SK-N-SH (cell line): Measurements from ENCODE around the gene FAM169A. TPM values are rescaled to one million over a fixed set of nuclear protein-coding genes. Genes with fewer than 3 reads are reported as not detected.
"Not testable (repeated sequence)": the region's sequence is repeated elsewhere in the genome, so short reads cannot be mapped to it uniquely, and the experiment has no call there.

Source experiments
- CTCF ChIA-PET: fragments of 300-600, 350-600 bp; formaldehyde crosslinking; extraction: SDS; loops from one replicate; lab custom pipeline; 2021; lab: Yijun Ruan, JAX
- POLR2A ChIA-PET: fragments of 350-600 bp; sonication (Branson Sonifier 250); formaldehyde crosslinking; extraction: SDS; loops from one replicate; lab custom pipeline; 2020; ENCODE audit warnings: antibody characterized with exemption, inconsistent platforms; lab: Yijun Ruan, JAX
- DNase-seq: peaks from one replicate; pipeline ENCODE4 v3.0.0; 2012
- H2AFZ ChIP-seq: fragments of 200-600 bp; sonication (generic); 2 replicates; pipeline ENCODE4 v1.8.1; 2016; ENCODE audit warnings: antibody characterized with exemption, mild to moderate bottlenecking, low read depth
- H3F3A ChIP-seq: fragments of 200-600 bp; sonication (generic); replicated peaks from 2 replicates; pipeline ENCODE3; 2016; ENCODE audit warnings: antibody characterized with exemption, mild to moderate bottlenecking; ENCODE audit not compliant: insufficient read depth
- H3K27ac ChIP-seq, 2 experiments: fragments of 200-500 bp in 1 of 2; fragments of 200-600 bp in 1 of 2; sonication (Bioruptor generic) in 1 of 2; sonication (generic), shearing (Covaris generic) in 1 of 2; 2 replicates each; pipeline versions ENCODE4 v1.5.1 to v1.6.1; 2014 to 2016; ENCODE audit warnings: low read depth in 2 of 2, inconsistent platforms in 1 of 2, low read length in 1 of 2, mild to moderate bottlenecking in 1 of 2, mixed read lengths in 1 of 2
- H3K27me3 ChIP-seq: fragments of 200-600 bp; sonication (generic), shearing (Covaris generic); 2 replicates; pipeline ENCODE4 v1.6.1; 2016; ENCODE audit warnings: mixed run types; ENCODE audit not compliant: insufficient read depth
- H3K36me3 ChIP-seq, 2 experiments: fragments of 200-500 bp in 1 of 2; fragments of 200-600 bp in 1 of 2; sonication (Bioruptor generic) in 1 of 2; sonication (generic) in 1 of 2; replicated peaks in 1 of 2; 2 replicates each; pipeline versions ENCODE3 to v1.5.1; 2014 to 2016; ENCODE audit warnings: low read length in 1 of 2, mild to moderate bottlenecking in 1 of 2; ENCODE audit not compliant: insufficient read depth in 2 of 2, control insufficient read depth in 1 of 2
- H3K4me1 ChIP-seq, 2 experiments: fragments of 200-500 bp in 1 of 2; fragments of 200-600 bp in 1 of 2; sonication (Bioruptor generic) in 1 of 2; sonication (generic), shearing (Covaris generic) in 1 of 2; 2 replicates each; pipeline versions ENCODE4 v1.5.1 to v1.6.1; 2014 to 2016; ENCODE audit warnings: low read depth in 1 of 2, low read length in 1 of 2, mixed run types in 1 of 2; ENCODE audit not compliant: insufficient read depth in 2 of 2, control insufficient read depth in 1 of 2
- H3K4me2 ChIP-seq: fragments of 200-600 bp; sonication (generic), shearing (Covaris generic); 2 replicates; pipeline ENCODE4 v1.6.1; 2017; ENCODE audit warnings: mixed run types
- H3K4me3 ChIP-seq, 2 experiments: fragments of 200-500 bp in 1 of 2; fragments of 200-600 bp in 1 of 2; sonication (Bioruptor generic) in 1 of 2; sonication (generic), shearing (Covaris generic) in 1 of 2; 2 replicates each; pipeline versions ENCODE4 v1.5.1 to v1.8.1; 2014 to 2016; ENCODE audit warnings: low read depth in 2 of 2, inconsistent platforms in 1 of 2, low read length in 1 of 2, mild to moderate bottlenecking in 1 of 2, mixed read lengths in 1 of 2, moderate library complexity in 1 of 2
- H3K79me2 ChIP-seq: fragments of 200-600 bp; sonication (generic); 2 replicates; pipeline ENCODE4 v1.8.1; 2017; ENCODE audit warnings: mild to moderate bottlenecking; ENCODE audit not compliant: insufficient read depth
- H3K9ac ChIP-seq: fragments of 200-600 bp; sonication (generic); 2 replicates; pipeline ENCODE4 v1.6.1; 2017; ENCODE audit warnings: mixed run types
- H3K9me2 ChIP-seq: fragments of 200-600 bp; sonication (generic); 2 replicates; pipeline ENCODE4 v1.6.1; 2017; ENCODE audit warnings: mixed run types
- H3K9me3 ChIP-seq: fragments of 200-600 bp; sonication (generic); 2 replicates; pipeline ENCODE4 v1.6.1; 2017; ENCODE audit warnings: mixed run types, mild to moderate bottlenecking, moderate library complexity
- H4K20me1 ChIP-seq: fragments of 200-600 bp; sonication (generic); 2 replicates; pipeline ENCODE4 v1.6.1; 2017; ENCODE audit warnings: mild to moderate bottlenecking, mixed run types; ENCODE audit not compliant: insufficient read depth
- EZH2phosphoT487 ChIP-seq: fragments of 200-600 bp; sonication (generic); IDR thresholded peaks from 2 replicates; pipeline ENCODE4 v1.6.1; 2017; ENCODE audit warnings: low read depth, mixed run types, mild to moderate bottlenecking, antibody characterized with exemption, moderate library complexity, borderline replicate concordance
- FOXJ3 ChIP-seq: sonication (generic); formaldehyde crosslinking; IDR thresholded peaks from 2 replicates; pipeline ENCODE4 v1.5.1; 2020; ENCODE audit warnings: mild to moderate bottlenecking, missing genetic modification reagents
- FOXM1 ChIP-seq: IDR thresholded peaks from 2 replicates; pipeline ENCODE4 v1.4.0; 2012; ENCODE audit warnings: low read depth, mild to moderate bottlenecking
- JUND ChIP-seq: IDR thresholded peaks from 2 replicates; pipeline ENCODE4 v1.4.0; 2012
- MXI1 ChIP-seq: IDR thresholded peaks from 2 replicates; pipeline ENCODE4 v1.6.1; 2012; ENCODE audit warnings: mild to moderate bottlenecking, low read depth, low read length, improper control_type of control experiment
- POLR2AphosphoS5 ChIP-seq: IDR thresholded peaks from 2 replicates; pipeline ENCODE4 v1.6.1; 2012; ENCODE audit warnings: low read depth, low read length
- RCOR1 ChIP-seq: fragments of 150-350 bp; IDR thresholded peaks from 2 replicates; pipeline ENCODE4 v1.6.1; 2017; ENCODE audit warnings: antibody characterized with exemption, low read length
- SMC3 ChIP-seq: IDR thresholded peaks from 2 replicates; pipeline ENCODE4 v1.6.1; 2012; ENCODE audit warnings: low read depth, low read length, improper control_type of control experiment
- TCF12 ChIP-seq: IDR thresholded peaks from 2 replicates; pipeline ENCODE4 v1.4.0; 2012
- TEAD4 ChIP-seq: IDR thresholded peaks from 2 replicates; pipeline ENCODE4 v1.4.0; 2012; ENCODE audit warnings: mild to moderate bottlenecking, borderline replicate concordance; ENCODE audit not compliant: insufficient read depth
- WGBS: methylation state at CpG from one replicate; pipeline ENCODE4 v1.1.6; 2017; ENCODE audit warnings: low lambda C conversion rate; 5-methylcytosine and 5-hydroxymethylcytosine counted together
- polyA plus RNA-seq, 3 experiments: library from polyadenylated mRNA; depleted of rRNA; stranded (reverse); fragments of >200 nt; gene quantifications; 2 replicates each; pipeline ENCODE4 v1.2.3, GENCODE V29; 2012
- TF ChIP-seq, protein P1 (sequence below): fragments of 200-600 bp; sonication (generic); IDR thresholded peaks from 2 replicates; pipeline ENCODE4 v1.6.1; 2017; ENCODE audit warnings: antibody characterized with exemption, mild to moderate bottlenecking, moderate library complexity
- TF ChIP-seq, protein P2 (sequence below): fragments of 150-350 bp; IDR thresholded peaks from 2 replicates; pipeline ENCODE4 v1.6.1; 2017; ENCODE audit warnings: antibody characterized with exemption, low read length, low read depth, borderline replicate concordance
- TF ChIP-seq, protein P3 (sequence below): IDR thresholded peaks from 2 replicates; pipeline ENCODE4; 2012

The FAM169A gene
- polyA plus RNA-seq, 1 of the 3 experiments (the other 2 are of a cell fraction) = 2.6 TPM

DNA sequence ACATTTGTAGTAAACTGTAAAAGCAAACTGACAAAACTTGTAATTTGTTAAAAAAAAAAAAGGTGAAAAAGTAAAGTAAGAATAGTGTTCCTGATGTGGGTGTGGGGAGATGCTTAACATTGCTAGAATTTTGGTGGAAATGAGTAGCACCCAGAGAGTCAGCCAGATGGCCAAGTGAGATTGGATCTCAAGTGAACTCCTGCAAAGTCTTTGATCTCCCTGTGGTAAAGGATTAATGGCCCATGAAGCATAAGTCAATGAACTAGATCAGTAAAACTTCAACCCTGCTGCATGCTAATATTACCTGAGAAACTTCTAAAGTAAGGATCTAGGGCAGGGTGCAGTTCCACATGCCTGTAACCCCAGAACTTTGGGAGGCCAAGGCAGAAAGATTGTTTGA is 19.0 kb upstream of the FAM169A start:
- Histone ChIP-seq H3K36me3 (no peaks in the 10 kb centered on the region), H3K4me2 (no peak overlapping the region)
- POLR2A ChIA-PET = no interaction called here
- TF ChIP-seq, protein P1, sequence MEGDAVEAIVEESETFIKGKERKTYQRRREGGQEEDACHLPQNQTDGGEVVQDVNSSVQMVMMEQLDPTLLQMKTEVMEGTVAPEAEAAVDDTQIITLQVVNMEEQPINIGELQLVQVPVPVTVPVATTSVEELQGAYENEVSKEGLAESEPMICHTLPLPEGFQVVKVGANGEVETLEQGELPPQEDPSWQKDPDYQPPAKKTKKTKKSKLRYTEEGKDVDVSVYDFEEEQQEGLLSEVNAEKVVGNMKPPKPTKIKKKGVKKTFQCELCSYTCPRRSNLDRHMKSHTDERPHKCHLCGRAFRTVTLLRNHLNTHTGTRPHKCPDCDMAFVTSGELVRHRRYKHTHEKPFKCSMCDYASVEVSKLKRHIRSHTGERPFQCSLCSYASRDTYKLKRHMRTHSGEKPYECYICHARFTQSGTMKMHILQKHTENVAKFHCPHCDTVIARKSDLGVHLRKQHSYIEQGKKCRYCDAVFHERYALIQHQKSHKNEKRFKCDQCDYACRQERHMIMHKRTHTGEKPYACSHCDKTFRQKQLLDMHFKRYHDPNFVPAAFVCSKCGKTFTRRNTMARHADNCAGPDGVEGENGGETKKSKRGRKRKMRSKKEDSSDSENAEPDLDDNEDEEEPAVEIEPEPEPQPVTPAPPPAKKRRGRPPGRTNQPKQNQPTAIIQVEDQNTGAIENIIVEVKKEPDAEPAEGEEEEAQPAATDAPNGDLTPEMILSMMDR = no peak
- no peak for TF ChIP-seq POLR2AphosphoS5
- no peak for TF ChIP-seq TCF12
- TF ChIP-seq, protein P2, sequence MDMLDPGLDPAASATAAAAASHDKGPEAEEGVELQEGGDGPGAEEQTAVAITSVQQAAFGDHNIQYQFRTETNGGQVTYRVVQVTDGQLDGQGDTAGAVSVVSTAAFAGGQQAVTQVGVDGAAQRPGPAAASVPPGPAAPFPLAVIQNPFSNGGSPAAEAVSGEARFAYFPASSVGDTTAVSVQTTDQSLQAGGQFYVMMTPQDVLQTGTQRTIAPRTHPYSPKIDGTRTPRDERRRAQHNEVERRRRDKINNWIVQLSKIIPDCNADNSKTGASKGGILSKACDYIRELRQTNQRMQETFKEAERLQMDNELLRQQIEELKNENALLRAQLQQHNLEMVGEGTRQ = no peak
- no peak for TF ChIP-seq RCOR1
- TF ChIP-seq, protein P3, sequence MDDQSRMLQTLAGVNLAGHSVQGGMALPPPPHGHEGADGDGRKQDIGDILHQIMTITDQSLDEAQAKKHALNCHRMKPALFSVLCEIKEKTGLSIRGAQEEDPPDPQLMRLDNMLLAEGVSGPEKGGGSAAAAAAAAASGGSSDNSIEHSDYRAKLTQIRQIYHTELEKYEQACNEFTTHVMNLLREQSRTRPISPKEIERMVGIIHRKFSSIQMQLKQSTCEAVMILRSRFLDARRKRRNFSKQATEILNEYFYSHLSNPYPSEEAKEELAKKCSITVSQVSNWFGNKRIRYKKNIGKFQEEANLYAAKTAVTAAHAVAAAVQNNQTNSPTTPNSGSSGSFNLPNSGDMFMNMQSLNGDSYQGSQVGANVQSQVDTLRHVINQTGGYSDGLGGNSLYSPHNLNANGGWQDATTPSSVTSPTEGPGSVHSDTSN = no peak
- no peak for TF ChIP-seq JUND
- no peak for TF ChIP-seq TEAD4
- TF ChIP-seq FOXM1 = no peak
- no peak for TF ChIP-seq EZH2phosphoT487
- no peak for TF ChIP-seq MXI1
- no peak for TF ChIP-seq FOXJ3 (CRISPR knock-in tag)
- no peak for TF ChIP-seq SMC3
- TF ChIP-seq, all 33 proteins: peak for 0
- Histone ChIP-seq H3K9me3 (no peaks in the 10 kb centered on the region), H4K20me1 (no peaks in the 10 kb centered on the region), H3K9ac (no peak overlapping the region), H2AFZ (no peak overlapping the region), H3K4me1 (no peaks in the 10 kb centered on the region), H3K79me2 (no peaks in the 10 kb centered on the region), H3K4me3 (no peak overlapping the region), H3K9me2 (no peaks in the 10 kb centered on the region), H3K27me3 (no peaks in the 10 kb centered on the region), H3F3A (no peaks in the 10 kb centered on the region), H3K27ac (no peak overlapping the region)
- no peak for DNase-seq
- CTCF ChIA-PET = no interaction called here

DNA sequence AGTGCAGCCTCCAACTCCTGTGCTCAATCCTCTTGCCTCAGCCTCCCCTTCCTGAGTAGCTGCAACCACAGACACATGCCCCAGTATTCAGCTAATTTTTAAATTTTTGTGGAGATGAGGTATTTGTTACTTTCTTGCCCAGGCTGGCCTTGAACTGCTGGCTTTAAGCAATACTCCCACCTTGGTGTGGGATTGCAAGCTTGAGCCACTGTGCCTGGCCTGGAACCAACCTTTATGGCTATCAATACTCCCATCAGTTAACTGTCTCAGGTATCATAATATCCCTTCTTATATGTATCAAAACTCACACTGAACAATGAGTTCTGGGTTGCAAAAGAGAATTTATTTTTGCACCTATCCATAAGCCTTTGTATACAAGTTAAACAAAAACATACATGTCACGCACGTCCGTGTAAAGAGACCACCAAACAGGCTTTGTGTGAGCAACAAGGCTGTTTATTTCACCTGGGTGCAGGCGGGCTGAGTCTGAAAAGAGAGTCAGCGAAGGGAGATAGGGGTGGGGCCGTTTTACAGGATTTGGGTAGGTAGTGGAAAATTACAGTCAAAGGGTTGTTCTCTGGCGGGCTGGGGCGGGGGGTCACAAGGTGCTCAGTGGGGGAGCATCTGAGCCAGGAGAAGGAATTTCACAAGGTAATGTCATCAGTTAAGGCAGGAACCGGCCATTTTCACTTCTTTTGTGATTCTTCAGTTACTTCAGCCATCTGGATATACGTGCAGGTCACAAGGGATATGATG is 16.4 kb upstream of the FAM169A start:
- CTCF ChIA-PET = interaction anchor here (0.7 kb wide), 1 partner anchor 28 kb away, joined by 3 read pairs; no protein-coding TSS in a partner anchor
- POLR2A ChIA-PET, H3K4me2 ChIP-seq, H3K27me3 ChIP-seq, DNase-seq, H3F3A ChIP-seq, H3K4me3 ChIP-seq, H3K27ac ChIP-seq, H3K9me2 ChIP-seq, H3K79me2 ChIP-seq, H3K4me1 ChIP-seq, H3K9me3 ChIP-seq, H3K36me3 ChIP-seq, H3K9ac ChIP-seq, H2AFZ ChIP-seq, H4K20me1 ChIP-seq: not testable (repeated sequence)
- WGBS = 71% methylated on average over 10 of the region's 10 CpGs
